Measurements from ENCODE around the gene CWC22.

Gene CWC22

GRCh38 chr2:179948058-179948457 is 59.0 kb downstream of the CWC22 start:
- DNase-seq (ENCODE audit: extremely low spot score): no peak
- no peak for TF ChIP-seq CTCF (IDR thresholded peaks at IDR 0.05; ENCODE audit: control extremely low read depth, extremely low read depth, low read depth, missing control alignments)
- POLR2A ChIA-PET: no interaction called here
- CTCF ChIA-PET: interaction anchor here (1.2 to 3.2 kb wide), 4 partner anchors 8 to 43 kb away, joined by 3 to 17 read pairs (median 4); no protein-coding TSS in a partner anchor

- no peak for DNase-seq (ENCODE audit: extremely low spot score)
- ChIA-PET CTCF (interaction anchor here (1.2 to 3.2 kb wide), 2 partner anchors 7 to 44 kb away, joined by 3 to 17 read pairs; no protein-coding TSS in a partner anchor), POLR2A (no interaction called here)
- TF ChIP-seq CTCF (IDR thresholded peaks at IDR 0.05; ENCODE audit: control extremely low read depth, extremely low read depth, low read depth, missing control alignments): no peak
These were observed 60.1 kb downstream of the CWC22 start for GRCh38 chr2:179946810-179947615.

GRCh38 chr2:179946346-179946745 is 60.8 kb downstream of the CWC22 start:
- no peak for DNase-seq (ENCODE audit: extremely low spot score)
- ChIA-PET POLR2A (no interaction called here), CTCF (no interaction called here)
- no peak for TF ChIP-seq CTCF (IDR thresholded peaks at IDR 0.05; ENCODE audit: control extremely low read depth, extremely low read depth, low read depth, missing control alignments)

- DNase-seq (ENCODE audit: extremely low spot score): no peak
- ChIA-PET POLR2A (no interaction called here), CTCF (interaction anchor here (1.4 to 3.9 kb wide), 2 partner anchors 10 to 12 kb away, joined by 3 to 17 read pairs; no protein-coding TSS in a partner anchor)
- TF ChIP-seq CTCF (IDR thresholded peaks at IDR 0.05; ENCODE audit: control extremely low read depth, extremely low read depth, low read depth, missing control alignments): no peak
These were observed 67.8 kb downstream of the CWC22 start for GRCh38 chr2:179939259-179939658.

- no peak for DNase-seq (ENCODE audit: extremely low spot score)
- POLR2A ChIA-PET: no interaction called here
- CTCF ChIA-PET: interaction anchor here (1.0 to 3.9 kb wide), 3 partner anchors 11 to 28 kb away, joined by 3 to 17 read pairs (median 6); no protein-coding TSS in a partner anchor
- TF ChIP-seq CTCF (IDR thresholded peaks at IDR 0.05; ENCODE audit: control extremely low read depth, extremely low read depth, low read depth, missing control alignments): no peak
These were observed 69.1 kb downstream of the CWC22 start for GRCh38 chr2:179938026-179938425.

- no peak for TF ChIP-seq CTCF (IDR thresholded peaks at IDR 0.05; ENCODE audit: control extremely low read depth, extremely low read depth, low read depth, missing control alignments)
- ChIA-PET CTCF (interaction anchor here (0.7 to 1.8 kb wide), 5 partner anchors 10 to 140 kb away, joined by 3 to 7 read pairs (median 4); no protein-coding TSS in a partner anchor), POLR2A (no interaction called here)
- no peak for DNase-seq (ENCODE audit: extremely low spot score)
These were observed 70.4 kb downstream of the CWC22 start for GRCh38 chr2:179936654-179937053.

Data from GM10248 (cell line).